ENCODE results near the gene GPC5.

DNA sequence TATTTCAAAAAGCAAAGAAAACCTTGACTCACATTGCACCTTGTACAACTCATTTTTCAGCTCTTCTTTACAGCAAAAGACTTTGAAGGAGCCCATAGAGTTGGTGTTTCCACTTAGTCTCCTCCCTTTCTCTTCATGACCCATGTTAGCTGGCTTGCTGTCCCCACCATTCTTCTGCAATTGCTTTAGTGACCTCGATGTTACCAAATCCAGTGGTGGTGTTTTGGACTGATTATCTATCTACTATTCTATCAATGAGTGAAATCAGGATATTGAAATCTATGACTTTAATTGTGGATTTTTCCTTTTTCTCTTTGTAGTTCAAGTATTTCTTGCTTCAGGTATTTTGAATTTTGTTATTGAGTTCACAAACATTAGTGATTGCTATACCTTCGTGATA, 197.3 kb downstream of the GPC5 start:
- TF ChIP-seq CTCF (IDR thresholded peaks at IDR 0.05) (no peak), POLR2A (IDR thresholded peaks at IDR 0.05) (no peak)
